ENCODE data around the gene STPG3.

The STPG3 gene

DNA sequence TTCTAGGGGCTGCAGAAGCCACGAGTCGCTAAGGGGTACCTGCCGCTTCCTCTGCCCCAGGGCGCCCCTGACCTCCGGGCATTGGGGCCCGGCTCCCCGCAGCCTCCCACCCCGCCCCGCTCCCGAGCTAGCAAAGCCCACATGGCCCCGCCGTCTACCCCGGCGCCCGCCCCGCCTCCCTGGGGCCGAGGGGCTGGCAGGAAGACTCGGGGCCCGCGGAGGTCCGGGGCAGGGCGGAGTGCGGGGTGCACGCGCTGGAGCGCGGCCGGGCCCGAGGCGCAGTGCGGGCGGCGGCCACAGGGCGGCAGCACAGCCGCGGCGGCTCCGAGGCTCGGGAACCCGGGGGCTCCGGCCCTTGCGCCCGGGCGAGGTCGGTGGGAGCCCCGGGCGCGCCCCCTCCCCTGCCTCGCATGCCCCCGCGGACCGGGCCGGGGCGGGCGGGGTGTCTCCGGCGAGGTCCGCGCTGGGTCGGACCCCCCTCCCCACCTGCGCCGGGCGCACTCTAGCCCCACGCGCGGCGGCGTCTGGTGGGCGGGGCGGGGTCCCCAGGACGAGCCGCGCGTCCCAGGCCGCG lies 44.2 kb downstream of the STPG3 start:
- H3K9me3 ChIP-seq (ENCODE audit: control insufficient read depth in 5 of 5, low read length in 5 of 5): peaks cover 0 to 5% (median 4%) of the 10 kb centered on the region in 5 donors
- H3K36me3 ChIP-seq (ENCODE audit: control insufficient read depth in 5 of 5, insufficient read depth in 5 of 5, low read length in 5 of 5): peaks cover 0 to 3% (median 0%) of the 10 kb centered on the region in 5 donors
- no peak overlapping the region for H3K27ac ChIP-seq (ENCODE audit: low read depth, low read length)
- peaks cover 0 to 49% (median 38%) of the 10 kb centered on the region in 5 donors for H3K4me1 ChIP-seq (ENCODE audit: control insufficient read depth in 5 of 5, insufficient read depth in 5 of 5, low read length in 5 of 5)
- H3K27me3 ChIP-seq (ENCODE audit: control insufficient read depth in 5 of 5, insufficient read depth in 4 of 5, low read length in 5 of 5): peaks cover 31 to 54% (median 48%) of the 10 kb centered on the region in 5 donors
- H3K9ac ChIP-seq (ENCODE audit: low read length in 5 of 5): peak overlapping the region in 1 of 5 donors; percentile 30
- peak overlapping the region in 2 of 5 donors; percentile 11 to 44 for H3K4me3 ChIP-seq (ENCODE audit: low read depth in 1 of 5, low read length in 5 of 5)

DNA sequence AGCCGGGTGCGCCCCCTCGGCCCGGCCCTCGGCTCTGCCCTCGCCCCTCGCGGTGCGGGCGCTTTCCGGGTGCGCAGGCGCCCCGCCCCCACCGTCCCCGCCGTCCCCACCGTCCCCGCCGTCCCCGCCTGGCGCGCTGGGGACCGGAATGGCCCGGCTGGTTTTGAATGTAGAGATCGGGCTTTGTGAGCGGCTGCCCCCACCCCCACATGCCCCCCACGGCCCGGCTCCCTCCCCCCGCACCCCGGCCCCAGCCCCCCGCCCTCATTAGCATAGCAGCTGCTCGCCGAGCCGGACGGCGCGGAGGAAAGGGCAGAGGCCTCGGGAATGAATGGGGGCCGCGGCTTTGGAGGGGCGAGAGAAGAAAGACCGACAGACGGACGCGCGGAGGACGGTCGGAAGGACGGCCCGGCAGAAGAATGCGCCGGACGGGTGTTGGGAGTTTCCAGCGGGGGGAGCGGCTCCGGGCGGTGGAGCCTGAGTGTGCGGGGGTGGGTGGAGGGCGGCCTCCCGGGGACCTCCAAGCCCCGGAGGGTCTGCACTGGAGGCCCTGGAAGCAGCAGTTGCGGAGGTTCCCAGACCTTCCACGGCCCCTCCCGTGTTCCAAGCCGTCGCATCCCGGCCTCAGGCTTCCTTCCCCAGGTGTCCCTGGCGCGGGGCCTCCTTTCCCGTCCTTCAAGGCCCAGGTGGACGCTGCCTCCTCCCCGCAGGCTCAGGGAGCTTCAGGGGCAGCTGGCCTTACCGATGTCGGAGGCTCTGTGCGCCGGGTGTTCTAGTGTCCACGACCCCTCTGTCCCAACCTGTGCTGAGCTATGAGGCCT lies 45.0 kb downstream of the STPG3 start:
- H3K9me3 ChIP-seq (ENCODE audit: control insufficient read depth in 5 of 5, low read length in 5 of 5): peaks cover 0 to 5% (median 4%) of the 10 kb centered on the region in 5 donors
- H3K9ac ChIP-seq (ENCODE audit: low read length in 5 of 5): peak overlapping the region in 4 of 5 donors; percentile 3 to 61 (median 39)
- peak overlapping the region; percentile 74 for H3K27ac ChIP-seq (ENCODE audit: low read depth, low read length)
- peaks cover 0 to 53% (median 38%) of the 10 kb centered on the region in 5 donors for H3K4me1 ChIP-seq (ENCODE audit: control insufficient read depth in 5 of 5, insufficient read depth in 5 of 5, low read length in 5 of 5)
- peaks cover 31 to 56% (median 51%) of the 10 kb centered on the region in 5 donors for H3K27me3 ChIP-seq (ENCODE audit: control insufficient read depth in 5 of 5, insufficient read depth in 4 of 5, low read length in 5 of 5)
- H3K4me3 ChIP-seq (ENCODE audit: low read depth in 1 of 5, low read length in 5 of 5): peak overlapping the region in 4 of 5 donors; percentile 49 to 60 (median 58)
- H3K36me3 ChIP-seq (ENCODE audit: control insufficient read depth in 5 of 5, insufficient read depth in 5 of 5, low read length in 5 of 5): peaks cover 0 to 3% (median 0%) of the 10 kb centered on the region in 5 donors

DNA sequence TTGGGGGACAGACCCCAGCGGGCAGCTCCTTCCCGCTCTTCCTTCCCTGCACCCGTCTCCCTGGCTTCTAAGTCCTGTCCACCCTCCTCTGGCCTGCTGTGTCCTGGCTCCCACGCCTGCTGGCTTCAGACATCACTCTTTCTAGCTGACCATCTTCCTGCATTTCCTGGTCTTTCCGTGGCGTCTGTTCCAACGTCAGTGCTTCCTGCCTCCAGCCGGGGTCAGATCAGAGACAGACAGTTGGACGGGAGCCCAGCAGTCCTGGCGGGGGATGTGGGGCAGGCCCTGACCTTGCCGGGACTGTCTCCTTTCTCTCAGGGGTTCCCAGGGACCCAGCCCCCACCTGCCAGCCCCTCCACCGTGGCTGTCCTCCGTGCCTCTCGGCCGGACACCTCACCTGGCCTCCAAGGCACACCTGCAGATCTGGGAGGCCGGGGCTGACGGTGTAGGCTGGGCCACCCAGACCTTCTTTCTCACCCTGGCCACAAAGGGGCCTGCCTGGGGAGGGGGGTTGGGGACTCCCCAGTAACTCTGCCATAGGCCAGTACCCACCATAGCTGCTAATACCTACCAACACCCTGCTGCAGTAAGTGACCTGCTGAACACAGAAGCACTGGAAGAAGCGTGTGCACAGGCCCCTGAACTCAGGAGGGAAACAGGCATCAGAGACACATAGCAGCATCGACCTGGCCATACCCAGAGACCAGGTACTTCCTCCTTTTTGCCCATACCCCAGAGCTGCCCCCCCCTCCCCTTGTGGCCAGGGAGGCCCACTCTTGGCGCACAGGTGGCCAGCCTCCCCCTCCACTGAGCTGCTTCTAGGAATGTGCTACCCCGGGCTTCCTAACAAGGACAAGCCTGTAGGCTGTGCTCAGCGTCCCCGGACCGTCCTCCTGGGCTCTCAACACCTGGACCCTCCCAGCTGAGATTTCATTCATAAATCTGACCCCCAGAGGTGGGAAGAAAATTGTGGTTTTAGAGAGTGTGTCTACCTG lies 45.9 kb downstream of the STPG3 start:
- Histone ChIP-seq H3K36me3 (ENCODE audit: control insufficient read depth in 5 of 5, insufficient read depth in 5 of 5, low read length in 5 of 5) (peaks cover 0 to 3% (median 0%) of the 10 kb centered on the region in 5 donors), H3K27me3 (ENCODE audit: control insufficient read depth in 5 of 5, insufficient read depth in 4 of 5, low read length in 5 of 5) (peaks cover 31 to 60% (median 54%) of the 10 kb centered on the region in 5 donors), H3K27ac (ENCODE audit: low read depth, low read length) (peak overlapping the region; percentile 74), H3K4me1 (ENCODE audit: control insufficient read depth in 5 of 5, insufficient read depth in 5 of 5, low read length in 5 of 5) (peaks cover 0 to 59% (median 43%) of the 10 kb centered on the region in 5 donors), H3K9me3 (ENCODE audit: control insufficient read depth in 5 of 5, low read length in 5 of 5) (peaks cover 0 to 5% (median 4%) of the 10 kb centered on the region in 5 donors), H3K9ac (ENCODE audit: low read length in 5 of 5) (peak overlapping the region in 3 of 5 donors; percentile 26 to 61 (median 52)), H3K4me3 (ENCODE audit: low read depth in 1 of 5, low read length in 5 of 5) (peak overlapping the region in 4 of 5 donors; percentile 49 to 60 (median 58))

DNA sequence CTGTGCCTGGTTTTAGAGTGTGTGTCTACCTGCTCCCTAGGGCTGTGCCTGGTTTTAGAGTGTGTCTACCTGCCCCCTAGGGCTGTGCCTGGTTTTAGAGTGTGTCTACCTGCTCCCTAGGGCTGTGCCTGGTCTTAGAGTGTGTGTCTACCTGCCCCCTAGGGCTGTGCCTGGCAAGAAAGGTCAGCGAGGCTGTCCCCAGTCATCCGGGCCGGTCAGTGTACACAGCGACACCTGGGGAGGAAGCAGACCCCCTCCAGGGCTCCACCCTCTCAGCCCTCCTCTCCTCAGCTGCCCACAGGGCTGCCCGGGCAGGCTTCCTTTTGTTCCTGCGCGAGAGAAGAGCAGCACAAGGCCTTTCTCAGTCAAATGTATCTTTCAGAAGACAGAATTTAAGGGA lies 46.9 kb downstream of the STPG3 start:
- Histone ChIP-seq H3K9ac (ENCODE audit: low read length in 5 of 5) (peak overlapping the region in 2 of 5 donors; percentile 26 to 59), H3K36me3 (ENCODE audit: control insufficient read depth in 5 of 5, insufficient read depth in 5 of 5, low read length in 5 of 5) (peaks cover 0 to 3% (median 0%) of the 10 kb centered on the region in 5 donors), H3K27me3 (ENCODE audit: control insufficient read depth in 5 of 5, insufficient read depth in 4 of 5, low read length in 5 of 5) (peaks cover 31 to 59% (median 53%) of the 10 kb centered on the region in 5 donors), H3K4me1 (ENCODE audit: control insufficient read depth in 5 of 5, insufficient read depth in 5 of 5, low read length in 5 of 5) (peaks cover 0 to 65% (median 49%) of the 10 kb centered on the region in 5 donors), H3K27ac (ENCODE audit: low read depth, low read length) (peak overlapping the region; percentile 74), H3K9me3 (ENCODE audit: control insufficient read depth in 5 of 5, low read length in 5 of 5) (peaks cover 0 to 5% (median 4%) of the 10 kb centered on the region in 5 donors), H3K4me3 (ENCODE audit: low read depth in 1 of 5, low read length in 5 of 5) (peak overlapping the region in 2 of 5 donors; percentile 73 to 92)

DNA sequence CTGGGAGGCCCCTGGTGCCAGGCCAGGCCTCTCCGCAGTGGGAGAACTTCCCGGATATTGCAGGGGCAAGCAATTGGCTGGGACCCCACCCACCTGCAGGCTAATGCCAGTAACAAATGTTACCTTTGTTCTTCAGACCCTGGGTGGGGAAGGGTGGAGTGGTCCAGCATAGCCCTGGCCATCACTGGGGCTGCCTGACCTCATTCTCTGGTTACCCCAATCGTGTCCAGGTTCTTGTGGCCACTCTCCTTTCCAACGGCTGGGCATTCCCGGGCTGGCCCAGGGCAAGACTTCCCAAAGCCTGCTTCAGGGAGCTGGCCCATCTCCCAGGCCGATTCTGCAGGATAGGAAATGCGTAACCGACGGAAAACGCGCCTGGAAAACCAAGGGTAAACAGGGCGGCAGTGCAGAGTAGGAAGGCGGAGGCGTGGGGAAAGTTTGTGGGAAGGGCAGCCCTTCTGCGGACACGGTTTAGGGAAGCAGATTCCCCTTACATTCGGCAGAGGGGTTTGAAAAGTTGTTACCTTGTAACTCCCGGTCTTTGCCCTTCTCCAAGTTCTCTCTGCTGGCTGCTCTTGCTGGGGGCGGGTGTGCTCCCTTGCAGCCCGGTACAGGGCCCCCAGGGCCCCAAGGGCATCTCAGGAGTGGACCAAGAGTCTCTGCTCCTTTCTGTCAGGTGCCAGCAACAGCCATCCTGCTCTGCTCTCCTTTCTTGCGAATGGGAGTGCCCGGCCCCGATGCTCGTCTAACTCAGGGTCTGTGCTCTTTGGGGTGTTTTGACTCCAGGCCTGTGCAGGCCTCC lies 47.5 kb downstream of the STPG3 start:
- Histone ChIP-seq H3K4me1 (ENCODE audit: control insufficient read depth in 5 of 5, insufficient read depth in 5 of 5, low read length in 5 of 5) (peaks cover 0 to 71% (median 54%) of the 10 kb centered on the region in 5 donors), H3K27ac (ENCODE audit: low read depth, low read length) (peak overlapping the region; percentile 74), H3K9ac (ENCODE audit: low read length in 5 of 5) (peak overlapping the region in 1 of 5 donors; percentile 35), H3K9me3 (ENCODE audit: control insufficient read depth in 5 of 5, low read length in 5 of 5) (peaks cover 0 to 5% (median 4%) of the 10 kb centered on the region in 5 donors), H3K27me3 (ENCODE audit: control insufficient read depth in 5 of 5, insufficient read depth in 4 of 5, low read length in 5 of 5) (peaks cover 31 to 64% (median 51%) of the 10 kb centered on the region in 5 donors), H3K4me3 (ENCODE audit: low read depth in 1 of 5, low read length in 5 of 5) (peak overlapping the region in 4 of 5 donors; percentile 35 to 92 (median 77)), H3K36me3 (ENCODE audit: control insufficient read depth in 5 of 5, insufficient read depth in 5 of 5, low read length in 5 of 5) (peaks cover 0 to 3% (median 0%) of the 10 kb centered on the region in 5 donors)

DNA sequence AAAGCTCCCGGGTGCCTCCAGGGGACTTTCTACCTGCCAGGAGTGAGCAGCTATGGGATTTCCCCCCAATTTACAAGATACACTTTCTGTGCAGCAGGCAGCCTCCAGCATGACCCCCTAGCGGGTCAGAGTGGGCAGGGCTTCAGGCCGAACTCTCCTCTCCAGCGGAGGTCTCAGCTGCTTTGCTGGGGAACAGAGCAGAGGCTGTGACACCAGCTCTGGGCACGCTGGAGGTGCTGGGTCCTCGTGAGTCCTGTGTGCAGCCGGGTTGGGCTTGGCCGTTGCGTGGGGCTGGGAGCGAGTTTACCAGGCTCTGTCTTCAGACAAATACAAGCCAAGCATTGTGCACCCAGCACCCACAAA lies 48.1 kb downstream of the STPG3 start:
- H3K36me3 ChIP-seq (ENCODE audit: control insufficient read depth in 5 of 5, insufficient read depth in 5 of 5, low read length in 5 of 5): peaks cover 0 to 3% (median 0%) of the 10 kb centered on the region in 5 donors
- peaks cover 34 to 64% (median 53%) of the 10 kb centered on the region in 5 donors for H3K27me3 ChIP-seq (ENCODE audit: control insufficient read depth in 5 of 5, insufficient read depth in 4 of 5, low read length in 5 of 5)
- peak overlapping the region in 1 of 5 donors; percentile 35 for H3K9ac ChIP-seq (ENCODE audit: low read length in 5 of 5)
- H3K4me3 ChIP-seq (ENCODE audit: low read depth in 1 of 5, low read length in 5 of 5): peak overlapping the region in 4 of 5 donors; percentile 35 to 92 (median 77)
- H3K27ac ChIP-seq (ENCODE audit: low read depth, low read length): peak overlapping the region; percentile 60
- H3K9me3 ChIP-seq (ENCODE audit: control insufficient read depth in 5 of 5, low read length in 5 of 5): peaks cover 0 to 5% (median 3%) of the 10 kb centered on the region in 5 donors
- peaks cover 0 to 71% (median 53%) of the 10 kb centered on the region in 5 donors for H3K4me1 ChIP-seq (ENCODE audit: control insufficient read depth in 5 of 5, insufficient read depth in 5 of 5, low read length in 5 of 5)

DNA sequence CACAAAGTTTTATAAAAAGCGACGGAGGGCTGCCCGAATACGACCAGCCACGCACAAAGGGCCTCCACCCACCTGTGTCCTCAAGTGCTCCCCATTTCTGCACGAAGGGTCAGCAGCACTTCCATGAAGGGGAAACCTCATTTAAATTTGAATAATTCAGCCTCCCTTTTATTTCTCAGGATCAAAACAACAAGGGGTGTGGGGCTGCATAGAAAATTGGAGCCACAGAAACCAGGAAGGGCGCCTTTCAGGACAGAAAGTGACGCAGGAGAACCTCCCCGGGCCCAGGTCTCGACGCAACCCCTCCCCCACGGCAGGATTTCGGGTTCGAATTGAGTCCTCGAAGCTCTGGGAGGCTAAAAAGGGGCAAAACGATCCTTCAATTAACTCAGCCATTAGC lies 48.9 kb downstream of the STPG3 start:
- Histone ChIP-seq H3K27me3 (ENCODE audit: control insufficient read depth in 5 of 5, insufficient read depth in 4 of 5, low read length in 5 of 5) (peaks cover 38 to 64% (median 57%) of the 10 kb centered on the region in 5 donors), H3K9me3 (ENCODE audit: control insufficient read depth in 5 of 5, low read length in 5 of 5) (no peaks in the 10 kb centered on the region), H3K36me3 (ENCODE audit: control insufficient read depth in 5 of 5, insufficient read depth in 5 of 5, low read length in 5 of 5) (peaks cover 0 to 3% (median 0%) of the 10 kb centered on the region in 5 donors), H3K4me1 (ENCODE audit: control insufficient read depth in 5 of 5, insufficient read depth in 5 of 5, low read length in 5 of 5) (peaks cover 0 to 73% (median 56%) of the 10 kb centered on the region in 5 donors), H3K27ac (ENCODE audit: low read depth, low read length) (peak overlapping the region; percentile 41), H3K9ac (ENCODE audit: low read length in 5 of 5) (no peak overlapping the region), H3K4me3 (ENCODE audit: low read depth in 1 of 5, low read length in 5 of 5) (peak overlapping the region in 4 of 5 donors; percentile 40 to 92 (median 77))

DNA sequence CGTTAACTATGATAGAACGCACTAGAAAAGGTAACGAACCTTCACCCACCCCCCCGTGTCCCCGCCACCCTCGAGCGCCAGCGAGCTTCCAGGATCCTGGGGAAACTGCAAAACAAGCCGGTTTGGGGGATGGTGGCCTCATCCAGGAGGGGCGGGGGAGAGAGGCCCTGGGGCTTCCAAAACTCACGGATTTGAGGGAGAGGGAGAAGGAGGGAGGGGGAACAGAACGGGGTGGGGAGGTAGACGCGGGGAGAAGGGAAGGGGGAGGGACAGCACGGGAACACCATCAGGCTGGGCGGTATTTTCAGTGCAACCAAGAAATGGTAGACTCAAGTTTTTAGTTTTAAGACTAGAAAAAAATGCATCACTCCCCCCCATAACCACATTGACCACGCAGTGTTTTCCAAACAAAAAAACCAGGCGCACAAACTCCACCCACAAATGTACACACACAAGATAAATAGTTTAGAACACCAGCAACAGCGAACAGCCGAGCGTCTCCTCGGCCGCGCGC lies 49.5 kb downstream of the STPG3 start:
- Histone ChIP-seq H3K27me3 (ENCODE audit: control insufficient read depth in 5 of 5, insufficient read depth in 4 of 5, low read length in 5 of 5) (peaks cover 42 to 66% (median 62%) of the 10 kb centered on the region in 5 donors), H3K27ac (ENCODE audit: low read depth, low read length) (peak overlapping the region; percentile 41), H3K4me3 (ENCODE audit: low read depth in 1 of 5, low read length in 5 of 5) (peak overlapping the region; percentile 37 to 92 (median 73)), H3K4me1 (ENCODE audit: control insufficient read depth in 5 of 5, insufficient read depth in 5 of 5, low read length in 5 of 5) (peaks cover 5 to 78% (median 60%) of the 10 kb centered on the region in 5 donors), H3K9me3 (ENCODE audit: control insufficient read depth in 5 of 5, low read length in 5 of 5) (no peaks in the 10 kb centered on the region), H3K9ac (ENCODE audit: low read length in 5 of 5) (peak overlapping the region in 1 of 5 donors; percentile 62), H3K36me3 (ENCODE audit: control insufficient read depth in 5 of 5, insufficient read depth in 5 of 5, low read length in 5 of 5) (peaks cover 0 to 3% (median 0%) of the 10 kb centered on the region in 5 donors)

All from subcutaneous abdominal adipose tissue (tissue), 5 donors.